22Rv1 (cell line): ENCODE data around the gene HRG.

Experiments
- ZFX ChIP-seq: fragments of 450-650 bp; IDR thresholded peaks from 2 replicates; pipeline ENCODE4 v1.6.1; 2017; ENCODE audit warnings: antibody characterized with exemption, borderline replicate concordance
- TF ChIP-seq, protein P1 (sequence below): fragments of 450-650 bp; IDR thresholded peaks from 2 replicates; pipeline ENCODE4 v1.5.1; 2017; ENCODE audit warnings: mild to moderate bottlenecking

DNA sequence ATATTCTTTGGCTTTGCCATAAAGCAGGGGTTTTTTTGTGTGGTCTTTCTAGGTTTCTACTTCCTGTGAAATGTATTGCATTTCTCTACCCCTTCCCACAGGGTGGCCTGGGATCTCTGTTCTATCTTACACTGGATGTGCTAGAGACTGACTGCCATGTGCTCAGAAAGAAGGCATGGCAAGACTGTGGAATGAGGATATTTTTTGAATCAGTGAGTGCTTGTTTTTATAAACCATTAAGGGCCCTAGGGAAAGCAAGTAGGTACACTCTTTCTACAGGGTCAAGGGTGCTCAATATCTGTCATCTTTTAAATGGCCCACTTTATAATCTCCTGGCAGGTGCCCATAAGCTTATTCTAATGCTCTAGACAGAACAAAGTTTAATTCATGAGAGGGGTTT, 24.9 kb upstream of the HRG start:
- TF ChIP-seq, protein P1, sequence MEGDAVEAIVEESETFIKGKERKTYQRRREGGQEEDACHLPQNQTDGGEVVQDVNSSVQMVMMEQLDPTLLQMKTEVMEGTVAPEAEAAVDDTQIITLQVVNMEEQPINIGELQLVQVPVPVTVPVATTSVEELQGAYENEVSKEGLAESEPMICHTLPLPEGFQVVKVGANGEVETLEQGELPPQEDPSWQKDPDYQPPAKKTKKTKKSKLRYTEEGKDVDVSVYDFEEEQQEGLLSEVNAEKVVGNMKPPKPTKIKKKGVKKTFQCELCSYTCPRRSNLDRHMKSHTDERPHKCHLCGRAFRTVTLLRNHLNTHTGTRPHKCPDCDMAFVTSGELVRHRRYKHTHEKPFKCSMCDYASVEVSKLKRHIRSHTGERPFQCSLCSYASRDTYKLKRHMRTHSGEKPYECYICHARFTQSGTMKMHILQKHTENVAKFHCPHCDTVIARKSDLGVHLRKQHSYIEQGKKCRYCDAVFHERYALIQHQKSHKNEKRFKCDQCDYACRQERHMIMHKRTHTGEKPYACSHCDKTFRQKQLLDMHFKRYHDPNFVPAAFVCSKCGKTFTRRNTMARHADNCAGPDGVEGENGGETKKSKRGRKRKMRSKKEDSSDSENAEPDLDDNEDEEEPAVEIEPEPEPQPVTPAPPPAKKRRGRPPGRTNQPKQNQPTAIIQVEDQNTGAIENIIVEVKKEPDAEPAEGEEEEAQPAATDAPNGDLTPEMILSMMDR: no peak
- TF ChIP-seq ZFX: no peak
